ENCODE data around the gene GON4L.
"Not testable (repeated sequence)": the region's sequence is repeated elsewhere in the genome, so short reads cannot be mapped to it uniquely, and the experiment has no call there.

The GON4L gene

GRCh38 chr1:155897746-155898145 is 40.7 kb upstream of the GON4L start:
- H3K4me3 ChIP-seq (replicated peaks; ENCODE audit: low read depth, low read length), result no peak overlapping the region
- no peak for TF ChIP-seq CTCF (IDR thresholded peaks at IDR 0.05; ENCODE audit: low read length, missing control alignments)
- DNase-seq (ENCODE audit: low read depth), result no peak

- not testable (repeated sequence) for H3K4me3 ChIP-seq (replicated peaks; ENCODE audit: low read depth, low read length); DNase-seq (ENCODE audit: low read depth)
These were observed 39.5 kb upstream of the GON4L start for GRCh38 chr1:155896476-155896875.

DNA sequence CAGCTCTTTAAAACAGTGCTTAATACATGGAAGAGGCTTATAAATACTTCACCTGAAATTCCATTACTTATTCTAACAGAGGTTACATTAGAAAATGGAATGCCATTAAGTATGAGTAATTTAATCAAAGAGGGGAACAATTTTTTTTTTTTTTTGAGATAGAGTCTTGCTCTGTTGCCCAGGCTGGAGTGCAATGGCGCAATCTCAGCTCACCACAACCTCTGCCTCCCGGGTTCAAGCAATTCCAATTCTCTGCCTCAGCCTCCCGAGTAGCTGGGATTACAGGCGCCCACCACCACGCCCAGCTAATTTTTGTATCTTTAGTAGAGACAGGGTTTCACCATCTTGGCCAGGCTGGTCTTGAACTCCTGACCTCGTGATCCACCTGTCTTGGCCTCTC is 38.6 kb upstream of the GON4L start:
- DNase-seq (ENCODE audit: low read depth), result not testable (repeated sequence)

DNA sequence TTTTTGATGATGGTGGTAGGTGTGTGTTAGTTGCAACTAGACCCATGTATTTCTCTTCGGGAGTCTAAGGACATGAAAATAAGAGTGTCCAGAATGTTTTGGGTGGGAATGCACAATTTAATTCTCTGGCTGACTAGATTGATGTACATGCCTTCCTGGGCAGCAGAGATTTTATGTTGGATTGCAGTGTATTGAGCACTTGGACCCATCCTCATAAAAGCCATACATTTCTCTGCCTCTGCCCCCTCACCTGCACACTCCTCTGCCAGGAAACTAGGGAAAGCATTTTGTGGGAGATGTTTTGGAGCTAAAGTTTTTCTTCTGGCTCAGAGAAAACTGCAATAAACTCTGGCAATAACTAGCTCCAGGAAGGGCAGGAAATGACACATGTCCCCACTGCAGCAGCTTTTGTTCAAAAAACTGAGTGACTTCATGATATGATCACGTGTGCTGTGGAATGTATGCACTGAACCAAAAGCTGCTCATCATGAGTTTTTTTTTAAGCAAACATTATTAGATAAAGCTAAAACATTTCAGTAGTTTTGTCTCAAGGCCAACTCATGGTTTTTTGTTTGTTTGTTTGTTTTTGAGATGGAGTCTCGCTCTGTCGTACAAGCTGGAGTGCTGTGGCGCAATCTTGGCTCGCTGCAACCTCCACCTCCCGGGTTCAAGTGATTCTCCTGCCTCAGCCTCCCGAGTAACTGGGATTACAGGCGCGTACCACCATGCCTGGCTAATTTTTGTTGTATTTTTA is 36.6 kb upstream of the GON4L start:
- no peak overlapping the region for H3K4me3 ChIP-seq (replicated peaks; ENCODE audit: low read depth, low read length)
- peak; percentile 93 for DNase-seq (ENCODE audit: low read depth)
- TF ChIP-seq CTCF (IDR thresholded peaks at IDR 0.05; ENCODE audit: low read length, missing control alignments), result no peak

More for the DNA sequence above, 38.6 kb upstream of the GON4L start:
- not testable (repeated sequence) for H3K4me3 ChIP-seq (replicated peaks; ENCODE audit: low read depth, low read length)

DNA sequence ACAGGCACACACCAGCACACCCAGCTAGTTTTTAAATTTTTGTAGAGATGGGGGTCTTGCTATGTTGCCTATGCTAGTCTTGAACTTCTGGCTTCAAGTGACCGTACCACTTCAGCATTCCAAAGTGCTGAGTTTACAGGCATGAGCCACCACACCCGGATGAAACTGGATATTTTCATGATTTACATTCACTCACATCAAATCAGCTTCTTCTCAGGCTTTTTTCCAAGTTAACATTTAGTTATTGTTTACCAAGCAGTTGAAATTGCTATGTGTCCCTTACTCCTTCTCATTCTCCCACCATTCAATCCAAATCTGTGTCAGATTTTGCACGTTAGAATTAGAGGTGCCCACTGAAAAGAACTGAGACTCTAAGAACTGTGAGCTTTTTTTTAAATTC is 35.8 kb upstream of the GON4L start:
- TF ChIP-seq CTCF (IDR thresholded peaks at IDR 0.05; ENCODE audit: low read length, missing control alignments), result no peak
- peak; percentile 79 for DNase-seq (ENCODE audit: low read depth)
- no peak overlapping the region for H3K4me3 ChIP-seq (replicated peaks; ENCODE audit: low read depth, low read length)

DNA sequence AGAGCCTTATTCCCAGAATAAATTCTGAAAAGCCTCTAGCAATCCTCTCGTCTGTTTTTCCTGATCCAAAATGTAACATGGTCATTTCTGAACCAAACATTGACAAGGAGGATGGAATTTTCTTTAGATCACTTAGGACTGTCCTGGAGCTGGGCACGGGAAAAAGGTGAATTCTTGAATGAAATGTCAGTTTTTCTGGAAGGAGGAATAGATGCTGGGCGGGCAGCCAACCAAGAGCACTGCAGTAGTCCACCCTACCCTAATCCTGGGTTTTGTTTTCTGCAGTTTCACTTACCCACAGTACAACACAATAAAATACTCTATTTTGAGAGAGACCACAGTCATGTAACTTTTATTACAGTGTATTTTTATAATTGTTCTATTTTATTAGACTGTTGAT is 33.2 kb upstream of the GON4L start:
- no peak overlapping the region for H3K4me3 ChIP-seq (replicated peaks; ENCODE audit: low read depth, low read length)
- no peak for DNase-seq (ENCODE audit: low read depth)
- TF ChIP-seq CTCF (IDR thresholded peaks at IDR 0.05; ENCODE audit: low read length, missing control alignments), result no peak

DNA sequence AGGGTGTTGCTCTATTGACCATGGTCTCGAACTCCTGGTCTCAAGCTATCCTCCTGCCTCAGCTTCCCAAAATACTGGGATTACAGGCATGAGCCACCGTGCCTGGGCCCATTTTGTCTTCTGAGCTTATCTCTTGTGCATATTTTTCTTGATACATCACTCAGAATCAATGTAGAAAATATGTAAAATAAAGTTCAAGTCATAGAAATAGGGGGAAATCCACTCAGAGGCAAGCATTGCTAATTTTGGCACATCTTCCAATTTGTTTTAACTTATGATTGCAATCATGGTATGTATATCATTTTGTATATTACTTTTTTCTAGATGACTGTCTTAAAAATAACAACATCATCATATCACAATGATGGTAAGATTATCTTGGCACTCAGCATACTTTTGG is 32.6 kb upstream of the GON4L start:
- no peak overlapping the region for H3K4me3 ChIP-seq (replicated peaks; ENCODE audit: low read depth, low read length)
- DNase-seq (ENCODE audit: low read depth), result peak; percentile 47
- no peak for TF ChIP-seq CTCF (IDR thresholded peaks at IDR 0.05; ENCODE audit: low read length, missing control alignments)

DNA sequence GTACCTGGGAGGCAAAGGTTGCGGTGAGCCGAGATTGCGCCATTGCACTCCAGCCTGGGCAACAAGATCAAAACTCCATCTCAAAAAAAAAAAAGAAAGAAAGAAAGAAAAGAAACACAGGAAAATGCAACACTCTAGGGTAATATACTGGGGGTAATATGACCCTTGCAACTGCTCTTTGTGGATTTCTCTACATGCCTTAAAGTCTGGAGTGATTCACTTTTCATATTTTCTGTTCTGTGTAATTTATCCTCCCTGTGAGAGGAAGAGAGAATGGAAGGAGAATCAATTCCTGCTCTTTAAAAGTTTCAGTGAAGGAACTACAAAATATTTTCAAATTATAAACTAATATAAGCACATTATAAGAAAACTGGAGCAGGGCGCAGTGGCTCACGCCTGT is 31.5 kb upstream of the GON4L start:
- no peak for TF ChIP-seq CTCF (IDR thresholded peaks at IDR 0.05; ENCODE audit: low read length, missing control alignments)
- no peak for DNase-seq (ENCODE audit: low read depth)
- H3K4me3 ChIP-seq (replicated peaks; ENCODE audit: low read depth, low read length), result no peak overlapping the region
